ENCODE measurements around the gene OCRL.

GRCh38 chrX:129614481-129615255 lies 74.6 kb downstream of the OCRL start:
- TF ChIP-seq POLR2A (IDR thresholded peaks at IDR 0.05) (no peak), CTCF (IDR thresholded peaks at IDR 0.05) (no peak)
